Measurements from ENCODE around the gene ABCG1.

DNA sequence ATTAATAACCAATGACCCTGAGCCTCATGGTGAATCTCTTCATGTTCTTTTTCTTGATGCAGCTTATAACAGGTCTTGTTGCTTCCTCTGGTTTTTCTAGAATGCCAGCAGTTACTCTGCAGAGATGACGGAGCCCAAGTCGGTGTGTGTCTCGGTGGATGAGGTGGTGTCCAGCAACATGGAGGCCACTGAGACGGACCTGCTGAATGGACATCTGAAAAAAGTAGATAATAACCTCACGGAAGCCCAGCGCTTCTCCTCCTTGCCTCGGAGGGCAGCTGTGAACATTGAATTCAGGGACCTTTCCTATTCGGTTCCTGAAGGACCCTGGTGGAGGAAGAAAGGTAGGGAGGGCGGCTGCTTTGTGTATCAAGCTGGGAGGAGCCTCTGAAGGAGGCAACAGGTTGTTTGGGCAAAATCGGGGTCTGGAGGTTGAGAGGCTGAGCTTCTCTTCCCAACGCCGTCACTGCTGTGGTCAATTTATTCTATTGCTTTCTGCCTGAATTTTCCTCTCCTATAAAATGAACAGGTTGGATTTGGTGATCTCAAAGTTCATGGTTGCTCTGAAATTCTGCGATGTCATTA lies 6.7 kb downstream of the ABCG1 start:
- TF ChIP-seq POLR2AphosphoS5 (IDR thresholded peaks at IDR 0.05) (no peak), POLR2A (IDR thresholded peaks at IDR 0.05) (no peak)
- TF ChIP-seq, protein P1, sequence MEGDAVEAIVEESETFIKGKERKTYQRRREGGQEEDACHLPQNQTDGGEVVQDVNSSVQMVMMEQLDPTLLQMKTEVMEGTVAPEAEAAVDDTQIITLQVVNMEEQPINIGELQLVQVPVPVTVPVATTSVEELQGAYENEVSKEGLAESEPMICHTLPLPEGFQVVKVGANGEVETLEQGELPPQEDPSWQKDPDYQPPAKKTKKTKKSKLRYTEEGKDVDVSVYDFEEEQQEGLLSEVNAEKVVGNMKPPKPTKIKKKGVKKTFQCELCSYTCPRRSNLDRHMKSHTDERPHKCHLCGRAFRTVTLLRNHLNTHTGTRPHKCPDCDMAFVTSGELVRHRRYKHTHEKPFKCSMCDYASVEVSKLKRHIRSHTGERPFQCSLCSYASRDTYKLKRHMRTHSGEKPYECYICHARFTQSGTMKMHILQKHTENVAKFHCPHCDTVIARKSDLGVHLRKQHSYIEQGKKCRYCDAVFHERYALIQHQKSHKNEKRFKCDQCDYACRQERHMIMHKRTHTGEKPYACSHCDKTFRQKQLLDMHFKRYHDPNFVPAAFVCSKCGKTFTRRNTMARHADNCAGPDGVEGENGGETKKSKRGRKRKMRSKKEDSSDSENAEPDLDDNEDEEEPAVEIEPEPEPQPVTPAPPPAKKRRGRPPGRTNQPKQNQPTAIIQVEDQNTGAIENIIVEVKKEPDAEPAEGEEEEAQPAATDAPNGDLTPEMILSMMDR (IDR thresholded peaks at IDR 0.05): no peak
